Activated gamma-delta T cell treated with Interleukin-2 at 50 U/mL for 16 hours (primary cell): ENCODE measurements around the gene TPGS1.
A peak's percentile ranks its signal among the peaks of the same experiment; 100 is the strongest.

ENCODE experiments used
- DNase-seq: peaks from one replicate; pipeline ENCODE4 v3.0.0-alpha.2; 2020

Gene TPGS1

DNA sequence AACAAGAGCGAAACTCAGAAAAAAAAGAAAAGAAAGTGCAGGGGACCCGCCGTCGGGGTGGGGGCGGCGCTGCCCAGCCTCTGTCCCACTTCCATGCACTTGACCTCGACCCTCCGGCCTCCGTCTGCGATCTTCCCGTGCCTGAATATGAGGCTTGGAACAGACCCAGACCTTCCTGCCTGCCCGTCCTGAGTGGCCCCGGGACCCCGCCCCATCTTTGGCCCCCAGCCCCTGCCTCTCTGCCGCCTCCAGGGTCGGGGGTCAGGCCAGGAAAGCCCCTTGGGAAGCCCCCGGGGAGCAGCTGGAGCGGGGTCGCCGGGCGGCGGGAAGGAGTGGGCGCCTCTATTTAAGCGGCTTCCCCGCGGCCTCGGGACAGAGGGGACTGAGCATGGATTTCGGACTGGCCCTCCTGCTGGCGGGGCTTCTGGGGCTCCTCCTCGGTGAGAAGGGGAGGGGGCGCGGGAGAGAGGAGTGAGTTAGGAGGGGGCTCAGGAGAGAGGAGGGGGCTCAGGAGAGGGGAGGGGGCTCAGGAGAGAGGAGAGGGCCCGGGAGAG, 11.1 kb upstream of the TPGS1 start, which contains the start of gene MADCAM1:
TSS of gene MADCAM1 (plus strand) at position 375 of the 554 bp plus-strand sequence. CDS start at position 389, 14 bp downstream.
- DNase-seq: no peak

DNA sequence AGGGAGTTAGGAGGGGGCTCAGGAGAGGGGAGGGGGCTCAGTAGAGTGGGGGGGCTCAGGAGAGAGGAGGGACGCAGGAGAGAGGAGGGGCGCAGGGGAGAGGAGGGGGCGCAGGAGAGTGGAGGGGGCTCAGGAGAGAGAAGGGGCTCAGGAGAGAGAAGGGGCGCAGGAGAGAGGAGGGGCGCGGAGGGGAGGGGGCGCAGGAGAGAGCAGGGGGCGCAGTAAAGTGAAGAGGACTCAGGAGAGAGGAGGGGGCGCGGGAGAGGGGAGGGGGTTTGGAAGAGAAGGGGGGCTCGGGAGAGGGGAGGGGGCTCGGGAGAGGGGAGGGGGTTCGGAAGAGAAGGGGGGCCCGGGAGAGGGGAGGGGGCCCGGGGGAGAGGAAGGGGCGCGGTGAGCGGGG, 10.3 kb upstream of the TPGS1 start:
- no peak for DNase-seq

GRCh38 chr19:497491-497868, 9.8 kb upstream of the TPGS1 start:
- DNase-seq: no peak

DNA sequence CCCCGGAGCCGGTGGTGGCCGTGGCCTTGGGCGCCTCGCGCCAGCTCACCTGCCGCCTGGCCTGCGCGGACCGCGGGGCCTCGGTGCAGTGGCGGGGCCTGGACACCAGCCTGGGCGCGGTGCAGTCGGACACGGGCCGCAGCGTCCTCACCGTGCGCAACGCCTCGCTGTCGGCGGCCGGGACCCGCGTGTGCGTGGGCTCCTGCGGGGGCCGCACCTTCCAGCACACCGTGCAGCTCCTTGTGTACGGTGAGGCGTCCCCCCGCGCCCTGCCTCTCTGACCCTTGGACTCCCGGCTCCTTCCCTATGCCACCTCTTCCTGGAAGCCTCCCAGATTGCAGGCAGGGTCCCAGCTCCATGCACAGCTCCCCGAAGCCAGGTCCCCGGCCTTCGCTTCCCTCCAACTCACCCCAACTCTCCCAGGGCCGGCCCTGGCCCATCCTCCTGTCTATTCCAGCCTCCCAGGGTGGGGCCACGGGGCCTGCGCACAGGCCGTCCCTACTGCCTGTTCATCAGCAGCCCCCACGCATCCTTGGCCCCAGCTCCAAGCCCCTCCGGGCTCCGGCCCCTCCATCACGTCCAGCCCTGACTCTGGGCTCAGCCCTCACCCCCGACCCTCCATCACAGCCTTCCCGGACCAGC, 9.3 kb upstream of the TPGS1 start:
- no peak for DNase-seq

GRCh38 chr19:498511-498891, 8.8 kb upstream of the TPGS1 start:
- no peak for DNase-seq

DNA sequence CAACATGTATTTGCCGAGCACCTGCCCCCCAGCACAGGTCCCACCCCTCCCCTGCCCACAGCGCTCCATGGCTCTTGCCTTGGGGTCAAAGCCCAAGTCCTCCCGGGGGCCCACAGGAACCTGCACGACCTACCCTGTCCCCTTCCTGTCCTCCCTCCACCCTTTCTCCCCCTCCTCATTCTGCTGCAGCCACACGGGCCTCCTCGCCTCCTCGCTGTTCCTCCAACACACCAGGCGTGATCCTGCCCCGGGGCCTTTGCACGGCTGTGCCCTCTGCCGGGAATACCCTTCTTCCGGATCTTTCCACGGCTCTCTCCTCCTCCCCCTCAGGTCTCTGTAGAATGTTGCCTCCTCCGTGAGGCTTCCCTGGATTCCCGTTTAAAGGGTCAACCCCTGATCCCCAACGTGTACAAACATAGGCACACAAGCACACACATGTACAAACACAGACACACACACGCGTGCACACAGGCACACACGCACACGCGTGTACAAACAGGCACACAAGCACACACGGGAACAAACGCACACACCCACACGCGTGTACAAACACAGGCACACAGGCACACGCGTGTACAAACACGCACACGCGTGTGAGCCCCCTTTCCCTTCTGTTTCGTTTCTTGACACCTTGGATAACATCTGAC, 8.2 kb upstream of the TPGS1 start:
- no peak for DNase-seq

GRCh38 chr19:501646-502045, 5.7 kb upstream of the TPGS1 start:
- DNase-seq: no peak

DNA sequence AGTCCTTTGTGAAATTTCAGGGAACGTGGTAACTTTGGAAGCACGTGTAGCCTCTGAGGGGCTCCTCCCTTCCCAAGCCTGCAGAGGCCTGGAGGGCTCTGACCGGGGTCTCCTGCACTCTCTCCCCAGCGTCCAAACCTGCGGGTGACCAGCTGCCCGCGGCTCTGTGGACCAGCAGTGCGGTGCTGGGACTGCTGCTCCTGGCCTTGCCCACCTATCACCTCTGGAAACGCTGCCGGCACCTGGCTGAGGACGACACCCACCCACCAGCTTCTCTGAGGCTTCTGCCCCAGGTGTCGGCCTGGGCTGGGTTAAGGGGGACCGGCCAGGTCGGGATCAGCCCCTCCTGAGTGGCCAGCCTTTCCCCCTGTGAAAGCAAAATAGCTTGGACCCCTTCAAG, 2.7 kb upstream of the TPGS1 start:
- DNase-seq: no peak

DNA sequence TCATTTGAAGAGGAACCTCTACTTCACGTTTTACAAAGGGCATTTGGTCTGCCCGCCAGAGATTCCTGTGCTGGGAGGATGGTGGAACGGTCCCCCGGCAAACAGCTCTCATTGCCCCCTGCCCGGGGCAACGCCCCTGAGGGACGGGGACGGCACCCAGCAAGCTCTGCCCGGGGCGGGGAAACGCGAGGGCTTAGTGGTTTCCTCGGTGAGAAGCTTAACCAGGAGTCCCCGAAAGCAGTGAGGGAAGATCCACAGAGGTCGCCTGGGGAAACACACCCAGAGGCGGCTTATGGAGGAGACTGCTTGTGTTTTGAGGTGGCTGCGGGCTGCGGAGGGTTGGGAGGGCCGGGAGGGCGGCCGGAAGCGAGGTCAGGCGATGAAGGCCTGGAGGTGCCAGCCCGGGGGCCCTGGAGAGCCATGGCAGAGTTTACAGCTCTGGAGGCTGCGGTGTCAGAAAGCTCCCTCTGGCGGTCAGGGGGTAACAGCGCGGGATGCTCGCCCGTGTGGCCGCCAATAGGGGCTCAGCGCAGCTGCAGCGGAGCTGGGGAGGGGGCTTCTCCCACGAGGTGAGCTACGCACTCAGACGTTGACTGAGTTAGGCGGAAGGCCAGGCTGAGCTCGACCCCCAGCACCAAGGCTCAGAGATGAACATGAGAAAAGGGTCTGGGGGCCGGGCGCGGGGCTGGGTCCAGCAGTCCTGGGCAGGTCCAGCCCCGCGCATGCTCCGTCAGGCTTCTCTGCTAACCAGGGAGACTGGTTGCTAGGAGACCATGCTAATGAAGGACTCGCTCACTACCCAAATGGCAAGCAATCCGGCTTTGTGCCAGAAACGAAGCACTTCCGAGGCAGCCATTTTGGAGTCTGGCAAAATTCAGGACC, 652 bp upstream of the TPGS1 start:
- peak; percentile 93 for DNase-seq

DNA sequence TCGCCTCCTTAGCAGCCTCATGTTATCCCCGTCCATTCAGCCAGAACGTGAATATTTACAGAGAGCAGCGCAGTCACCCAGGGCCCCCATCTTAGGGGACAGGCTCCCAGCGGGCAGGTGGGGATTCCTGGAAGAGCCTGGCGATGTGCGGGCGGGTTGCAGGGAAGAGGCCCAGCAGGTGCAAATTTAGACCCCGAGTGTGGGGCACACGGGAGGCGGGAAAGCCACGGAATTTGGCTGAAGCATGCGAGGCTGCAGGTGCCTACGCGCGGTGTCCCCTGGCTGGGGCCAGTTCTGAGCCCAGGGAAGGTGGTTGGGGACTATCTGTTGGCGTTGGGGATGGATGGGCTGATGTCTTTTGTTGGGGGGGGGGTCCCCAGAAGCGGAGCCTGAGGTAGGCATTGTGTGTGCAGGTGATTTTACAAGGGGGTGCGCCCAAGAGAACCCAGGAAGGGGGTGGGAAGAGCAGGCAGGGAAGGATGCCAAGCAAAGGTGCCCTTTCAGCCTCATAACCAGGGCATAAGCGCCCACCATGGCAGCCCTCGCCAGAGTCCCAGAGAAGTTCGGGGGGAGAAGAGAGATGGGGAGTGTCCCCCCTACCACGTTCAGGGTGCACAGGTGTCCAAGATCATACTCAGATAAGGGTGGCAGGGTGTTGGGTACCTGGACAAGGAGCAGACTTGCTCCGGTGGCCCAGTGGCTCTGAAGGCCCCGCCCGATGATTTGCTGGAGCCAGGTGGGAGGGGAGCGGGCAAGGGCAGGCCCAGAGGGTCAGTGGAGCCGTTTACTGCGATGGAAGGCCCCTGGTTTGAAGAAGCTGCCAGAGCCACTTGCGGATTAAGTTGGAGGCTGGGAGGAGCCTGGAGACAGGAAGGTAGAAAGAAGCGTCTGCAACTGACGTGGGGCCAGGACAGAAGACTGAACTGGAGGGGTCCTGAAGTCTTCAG, 1.2 kb downstream of the TPGS1 start:
- no peak for DNase-seq

GRCh38 chr19:510606-511100, 3.4 kb downstream of the TPGS1 start:
- peak; percentile 93 for DNase-seq

DNA sequence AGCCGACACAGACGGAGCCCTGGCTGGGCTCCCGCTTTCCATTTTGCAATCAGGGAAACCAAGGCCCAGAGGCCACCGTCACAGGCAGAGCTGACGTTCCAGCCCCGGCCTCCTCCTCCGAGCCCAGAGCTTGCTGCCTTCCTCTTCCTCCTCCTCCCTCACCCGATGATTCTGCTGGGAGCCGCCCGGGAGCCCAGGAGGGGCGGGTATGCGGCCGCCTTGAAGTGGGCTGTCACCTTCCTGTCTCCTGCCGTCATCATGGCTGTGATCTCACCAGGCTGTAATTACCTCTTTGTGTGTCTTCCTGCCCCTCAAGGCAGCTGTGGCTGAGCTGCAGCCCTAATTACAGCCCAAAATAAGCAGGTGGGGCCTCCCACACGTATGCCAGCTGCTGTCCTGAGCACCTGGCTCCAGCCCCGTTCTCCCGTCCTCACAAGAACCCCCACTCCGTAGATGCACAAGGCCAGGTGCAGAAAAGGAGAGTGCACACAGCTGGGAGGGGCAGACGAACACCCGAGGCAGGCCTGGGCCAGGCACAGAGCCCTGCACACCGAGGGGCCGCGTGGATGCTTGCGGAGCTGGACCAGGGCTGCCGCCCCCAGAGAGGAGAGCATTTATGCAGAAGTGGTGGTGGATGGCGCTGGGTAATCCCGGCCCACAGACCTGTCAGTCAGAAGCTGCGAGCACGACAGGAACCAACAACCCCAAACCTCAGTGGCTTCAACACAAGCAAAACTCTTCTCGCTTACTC, 4.0 kb downstream of the TPGS1 start:
- DNase-seq: peak; percentile 84

- no peak for DNase-seq
Measured at GRCh38 chr19:512547-513365, 5.5 kb downstream of the TPGS1 start.

- DNase-seq: no peak
Measured at GRCh38 chr19:513368-514165, 6.3 kb downstream of the TPGS1 start.

DNA sequence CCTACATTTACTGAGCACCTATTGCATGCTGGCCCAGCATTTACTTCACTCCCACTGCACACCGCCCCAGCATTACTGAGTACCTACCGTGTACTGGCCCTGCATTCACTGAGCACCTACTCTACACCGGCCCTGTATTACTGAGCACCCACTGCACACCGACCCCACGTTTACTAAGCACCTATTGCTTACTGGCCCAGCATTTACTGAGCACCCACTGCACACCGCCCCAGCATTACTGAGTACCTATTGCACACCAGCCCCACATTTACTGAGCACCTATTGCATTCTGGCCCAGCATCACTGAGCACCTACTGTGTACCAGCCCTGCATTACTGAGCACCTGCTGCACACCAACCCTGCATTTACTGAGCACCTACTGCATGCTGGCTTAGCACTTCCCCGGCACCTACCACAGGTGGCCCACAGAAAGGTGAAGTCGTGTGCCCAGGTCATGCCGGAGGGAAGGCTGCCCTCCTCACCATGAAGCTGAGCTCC, 6.9 kb downstream of the TPGS1 start:
- no peak for DNase-seq

- no peak for DNase-seq
Measured at GRCh38 chr19:517721-518597, 10.7 kb downstream of the TPGS1 start.

- DNase-seq: peak; percentile 60
Measured at GRCh38 chr19:518598-519231, 11.4 kb downstream of the TPGS1 start.

GRCh38 chr19:519449-519865, 12.2 kb downstream of the TPGS1 start:
- no peak for DNase-seq
